Neural progenitor cell (in vitro differentiated cells): ENCODE measurements around the gene BUB1B.

Experiments
- CTCF ChIP-seq: fragments of 200-600 bp; sonication (generic); IDR thresholded peaks from 2 replicates; pipeline ENCODE4 v1.5.1; 2017; ENCODE audit warnings: antibody characterized with exemption, mild to moderate bottlenecking
- EZH2 ChIP-seq: fragments of 200-600 bp; sonication (generic); IDR thresholded peaks from 2 replicates; pipeline ENCODE4 v1.6.1; 2017; ENCODE audit warnings: antibody characterized with exemption, mild to moderate bottlenecking, moderate library complexity

GRCh38 chr15:40115670-40116093, 45.2 kb upstream of the BUB1B start:
- TF ChIP-seq CTCF (no peak), EZH2 (no peak)
